Pancreas (tissue), 10 donors: Measurements from ENCODE around the gene MED26. TPM values are rescaled to one million over a fixed set of nuclear protein-coding genes. Genes with fewer than 3 reads are reported as not detected.

Experiments
- ATAC-seq, 4 donors: fragments of 200-7000 bp; cut with Tn5 transposase; one replicate each; pipeline versions ENCODE4 v1.8.0 to v1.9.1; 2020; ENCODE audit warnings: mild to moderate bottlenecking in 4 of 4, moderate library complexity in 4 of 4
- DNase-seq, 6 donors: peaks; one replicate each; pipeline ENCODE4 v3.0.0-alpha.2; 2020
- FAIRE-seq: peaks from 2 replicates; lab custom pipeline; 2012; peaks lifted over from hg19 to GRCh38; lab: Jason Lieb, UNC
- H3K27ac ChIP-seq, 4 donors: fragments of 200-600 bp; sonication (generic); 1 replicate in 3 of 4; 2 replicates in 1 of 4; pipeline versions ENCODE4 v1.5.0 to v1.8.0; 2020
- H3K27me3 ChIP-seq, 4 donors: fragments of 200-600 bp; one replicate each; pipeline ENCODE4 v1.8.0; 2021
- H3K36me3 ChIP-seq, 3 donors: fragments of 200-600 bp; sonication (generic) in 1 of 3; one replicate each; pipeline versions ENCODE4 v1.5.0 to v1.8.0; 2020 to 2021
- H3K4me1 ChIP-seq, 3 donors: fragments of 200-600 bp; one replicate each; pipeline ENCODE4 v1.8.0; 2021
- H3K4me3 ChIP-seq, 4 donors: fragments of 200-600 bp; sonication (generic) in 2 of 4; one replicate each; pipeline versions ENCODE4 v1.5.0 to v1.8.0; 2020 to 2021
- H3K9me3 ChIP-seq, 4 donors: fragments of 200-600 bp; one replicate each; pipeline ENCODE4 v1.8.0; 2021
- WGBS, 2 donors: extraction: QIAGEN DNeasy Blood & Tissue Kit; methylation state at CpG; one replicate each; pipeline ENCODE4 v1.1.7; 2013; 5-methylcytosine and 5-hydroxymethylcytosine counted together
- intact Hi-C, 3 donors: fragments of 100-400 bp; cut with DNase I; formaldehyde crosslinking; loops; one replicate each; pipeline versions ENCODE4 v1.11.1 to v1.14.2; 2022
- polyA plus RNA-seq, 2 donors: library from polyadenylated mRNA; stranded (reverse); fragments of 200-250 nt; gene quantifications; one replicate each; pipeline ENCODE4 v1.2.3, GENCODE V29; 2013
- total RNA-seq, 6 donors: library from RNA; stranded (reverse); fragmentation: NEBNext Ultra II Directional in 4 of 6; extraction: Animal tissue kit (Norgen Biotek cat#: 25700) in 4 of 6; gene quantifications; one replicate each; pipeline versions ENCODE4 v1.2.1 to v1.2.4, GENCODE V29; 2021 to 2023
- TF ChIP-seq, protein P1 (sequence below), 4 donors: fragments of 200-600 bp; sonication (generic) in 3 of 4; IDR thresholded peaks; one replicate each; pipeline versions ENCODE4 v1.5.0 to v1.8.0; 2021; ENCODE audit warnings: antibody characterized with exemption in 4 of 4
- donor health status: healthy with polysubstance abuse.
- donor health status: DM: no; HTN: no; CAD: no; lungs with moderate emphysema.
- donor health status: DM: no; HTN: no; CAD: no.
- donor health status: control.
- donor health status: control.
- donor health status: Bipolar disorder and iron deficiency.
- donor health status: DM: yes; HTN: yes; CAD: no.
- donor health status: DM: no; HTN: no; CAD: no.
- donor health status: DM: no; HTN: no; CAD: no.
- donor health status: DM: yes; HTN: yes; CAD: no.

MED26 gene
- total and polyA plus RNA-seq, 8 donors, result 3.7 to 7.1 (median 4.0) TPM

DNA sequence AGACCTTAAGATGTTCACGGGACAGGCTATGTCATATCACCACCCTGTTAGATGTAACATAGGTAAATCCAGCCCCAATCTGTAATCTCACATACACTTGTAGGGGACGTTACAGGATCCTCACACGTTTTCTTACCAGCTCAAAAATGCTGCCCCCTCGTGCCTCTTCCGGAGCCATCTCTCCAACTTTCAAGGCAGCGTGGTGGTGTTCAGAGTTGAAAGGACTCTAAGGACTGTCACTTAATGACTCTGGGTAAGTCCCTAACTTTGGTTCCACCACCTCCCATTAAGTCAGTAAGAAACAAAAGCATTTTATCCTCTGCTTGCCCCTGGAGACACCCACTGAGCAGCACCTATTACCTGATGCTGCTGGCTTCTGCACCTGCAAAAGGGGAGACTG is 4.4 kb downstream of the MED26 start:
- intact Hi-C loops, result loop anchor here in 2 of 3 donors (10.0 kb wide), 1 partner anchor 49 kb away; the partner anchor contains the start of gene SLC35E1 (in 2 of the 2)
- ATAC-seq (no peak), FAIRE-seq (no peak)

DNA sequence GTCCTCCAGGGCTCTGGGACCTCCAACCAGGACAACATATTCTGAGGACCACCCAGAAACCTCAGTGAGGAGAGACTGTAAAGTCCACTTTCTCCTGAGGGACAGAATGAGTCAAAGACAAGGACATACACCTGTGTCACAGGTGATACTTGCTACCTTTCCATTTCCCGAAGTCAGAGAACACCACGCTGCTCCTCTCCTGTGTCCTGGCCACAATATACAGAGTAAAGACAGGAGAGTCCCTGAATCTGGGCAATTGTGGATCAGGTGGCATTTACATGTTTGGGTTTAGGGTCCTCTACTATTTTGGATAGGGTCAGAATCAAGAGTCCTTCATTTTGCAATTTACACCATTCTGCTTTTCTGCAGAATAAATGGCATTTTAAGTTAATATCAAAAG is 4.9 kb downstream of the MED26 start:
- no peak overlapping the region for H3K27ac ChIP-seq
- DNase-seq, result no peak
- H3K4me3 ChIP-seq, result no peak overlapping the region
- H3K4me1 ChIP-seq, result peaks cover 8 to 38% (median 27%) of the 10 kb centered on the region in 3 donors
- no peaks in the 10 kb centered on the region for H3K27me3 ChIP-seq
- no peak for FAIRE-seq
- H3K9me3 ChIP-seq, result no peaks in the 10 kb centered on the region
- intact Hi-C loops, result loop anchor here in 2 of 3 donors (10.0 kb wide), 1 partner anchor 48 kb away; the partner anchor contains the start of gene SLC35E1 (in 2 of the 2)
- TF ChIP-seq, protein P1, sequence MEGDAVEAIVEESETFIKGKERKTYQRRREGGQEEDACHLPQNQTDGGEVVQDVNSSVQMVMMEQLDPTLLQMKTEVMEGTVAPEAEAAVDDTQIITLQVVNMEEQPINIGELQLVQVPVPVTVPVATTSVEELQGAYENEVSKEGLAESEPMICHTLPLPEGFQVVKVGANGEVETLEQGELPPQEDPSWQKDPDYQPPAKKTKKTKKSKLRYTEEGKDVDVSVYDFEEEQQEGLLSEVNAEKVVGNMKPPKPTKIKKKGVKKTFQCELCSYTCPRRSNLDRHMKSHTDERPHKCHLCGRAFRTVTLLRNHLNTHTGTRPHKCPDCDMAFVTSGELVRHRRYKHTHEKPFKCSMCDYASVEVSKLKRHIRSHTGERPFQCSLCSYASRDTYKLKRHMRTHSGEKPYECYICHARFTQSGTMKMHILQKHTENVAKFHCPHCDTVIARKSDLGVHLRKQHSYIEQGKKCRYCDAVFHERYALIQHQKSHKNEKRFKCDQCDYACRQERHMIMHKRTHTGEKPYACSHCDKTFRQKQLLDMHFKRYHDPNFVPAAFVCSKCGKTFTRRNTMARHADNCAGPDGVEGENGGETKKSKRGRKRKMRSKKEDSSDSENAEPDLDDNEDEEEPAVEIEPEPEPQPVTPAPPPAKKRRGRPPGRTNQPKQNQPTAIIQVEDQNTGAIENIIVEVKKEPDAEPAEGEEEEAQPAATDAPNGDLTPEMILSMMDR (IDR thresholded peaks at IDR 0.05), result no peak
- no peaks in the 10 kb centered on the region for H3K36me3 ChIP-seq
- WGBS, 2 donors, result 76 to 77% methylated on average over 2 of the region's 2 CpGs
- no peak for ATAC-seq

More for the DNA sequence above, 4.4 kb downstream of the MED26 start:
- Histone ChIP-seq H3K36me3 (no peaks in the 10 kb centered on the region), H3K27ac (no peak overlapping the region), H3K4me3 (no peak overlapping the region), H3K4me1 (peaks cover 8 to 38% (median 27%) of the 10 kb centered on the region in 3 donors), H3K9me3 (no peaks in the 10 kb centered on the region), H3K27me3 (no peaks in the 10 kb centered on the region)
- 79 to 82% methylated on average over 6 of the region's 6 CpGs for WGBS, 2 donors
- DNase-seq, result no peak
- TF ChIP-seq, protein P1 (IDR thresholded peaks at IDR 0.05), result no peak

DNA sequence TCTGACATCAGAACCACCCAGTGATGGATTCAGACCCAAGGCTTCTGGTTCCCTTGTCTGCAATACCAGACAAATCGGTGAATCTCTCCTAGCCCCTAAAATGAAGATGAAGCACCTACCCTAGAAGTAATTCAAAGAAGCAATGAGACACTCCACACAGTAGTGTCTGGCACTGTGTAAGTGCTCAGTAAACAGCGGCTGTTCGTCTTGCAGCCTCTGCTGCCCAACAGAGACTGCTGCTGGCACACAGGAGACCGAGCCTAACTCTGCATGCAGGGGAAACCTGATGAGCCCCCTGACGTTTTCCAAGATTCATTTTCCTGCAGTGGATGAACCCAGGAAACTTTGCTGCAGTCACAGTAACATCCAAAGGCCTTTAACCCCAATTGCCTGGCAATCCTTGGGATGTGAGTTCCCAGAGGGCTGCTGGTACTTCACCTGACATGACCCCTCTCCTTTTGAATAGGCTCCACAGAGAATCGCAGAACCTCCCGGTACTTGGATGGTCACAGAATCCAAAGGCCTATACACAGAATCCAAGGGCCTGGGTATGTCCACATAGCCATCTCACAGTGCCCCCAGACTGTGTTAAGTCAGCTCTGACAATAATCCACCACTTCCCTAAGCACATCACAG is 6.7 kb downstream of the MED26 start:
- DNase-seq (no peak), FAIRE-seq (no peak), ATAC-seq (no peak)
- H3K4me3 ChIP-seq, result no peak overlapping the region
- no peaks in the 10 kb centered on the region for H3K9me3 ChIP-seq
- H3K36me3 ChIP-seq, result no peaks in the 10 kb centered on the region
- no peak overlapping the region for H3K27ac ChIP-seq
- no peaks in the 10 kb centered on the region for H3K27me3 ChIP-seq
- intact Hi-C loops, result loop anchor here in 2 of 3 donors (10.0 kb wide), 1 partner anchor 46 kb away; the partner anchor contains the start of gene SLC35E1 (in 2 of the 2)
- TF ChIP-seq, protein P1 (IDR thresholded peaks at IDR 0.05), result no peak
- peaks cover 6 to 35% (median 23%) of the 10 kb centered on the region in 3 donors for H3K4me1 ChIP-seq
- 83 to 87% methylated on average over 7 of the region's 7 CpGs for WGBS, 2 donors

DNA sequence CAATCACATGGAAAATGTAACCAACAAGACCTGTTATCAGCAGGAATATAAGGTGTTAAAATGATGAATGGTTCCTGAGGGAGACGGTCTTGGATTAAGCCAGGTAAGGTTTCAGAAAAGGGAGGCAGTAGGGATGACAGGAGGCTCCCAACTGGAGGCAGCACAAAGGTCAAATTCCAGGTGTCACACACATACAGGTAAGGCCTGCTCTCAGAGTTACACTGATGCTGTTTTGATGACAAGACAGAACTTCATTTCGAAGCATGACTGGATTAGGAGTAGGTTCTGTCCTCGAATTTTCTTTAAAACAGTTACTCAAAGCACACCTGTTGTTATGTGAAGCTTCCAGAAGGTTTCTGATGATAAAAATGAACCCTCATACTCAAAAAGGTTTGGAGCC is 7.4 kb downstream of the MED26 start:
- 34% methylated on average over 3 of the region's 3 CpGs for WGBS, 2 donors
- TF ChIP-seq, protein P1 (IDR thresholded peaks at IDR 0.05), result no peak
- no peak for DNase-seq
- no peak for ATAC-seq
- FAIRE-seq, result no peak
- intact Hi-C loops, result loop anchor here in 2 of 3 donors (10.0 kb wide), 1 partner anchor 46 kb away; the partner anchor contains the start of gene SLC35E1 (in 2 of the 2)
- H3K27me3 ChIP-seq, result no peaks in the 10 kb centered on the region
- H3K4me1 ChIP-seq, result peaks cover 0 to 28% (median 16%) of the 10 kb centered on the region in 3 donors
- H3K9me3 ChIP-seq, result no peaks in the 10 kb centered on the region
- no peak overlapping the region for H3K27ac ChIP-seq
- H3K4me3 ChIP-seq, result no peak overlapping the region
- H3K36me3 ChIP-seq, result no peaks in the 10 kb centered on the region

DNA sequence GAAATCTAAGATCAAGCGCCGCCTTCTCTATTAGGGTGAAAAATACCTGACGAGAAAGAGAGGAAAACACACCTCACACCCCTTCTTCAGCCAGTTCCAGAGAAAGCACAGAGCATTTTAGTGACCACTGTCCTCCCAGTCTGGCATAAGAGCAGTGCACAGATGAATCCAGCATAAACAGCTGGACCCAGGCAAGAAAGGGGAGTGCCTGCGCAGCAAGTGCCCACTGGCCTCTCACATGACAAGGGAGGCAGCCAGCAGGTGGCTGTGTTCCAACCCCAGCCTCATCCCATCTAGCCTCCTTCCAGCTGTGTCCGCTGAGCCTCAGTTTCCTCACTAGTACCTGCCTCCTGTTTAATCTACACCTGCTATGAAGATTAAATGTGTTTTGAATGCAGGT is 8.0 kb downstream of the MED26 start:
- no peaks in the 10 kb centered on the region for H3K27me3 ChIP-seq
- 77 to 83% methylated on average over 5 of the region's 5 CpGs for WGBS, 2 donors
- no peak for FAIRE-seq
- intact Hi-C loops, result loop anchor here in 2 of 3 donors (10.0 kb wide), 1 partner anchor 45 kb away; the partner anchor contains the start of gene SLC35E1 (in 2 of the 2)
- TF ChIP-seq, protein P1 (IDR thresholded peaks at IDR 0.05), result no peak
- peak in 2 of 4 donors; percentile 16 to 18 for ATAC-seq
- H3K27ac ChIP-seq, result no peak overlapping the region
- H3K4me1 ChIP-seq, result peaks cover 0 to 22% (median 12%) of the 10 kb centered on the region in 3 donors
- H3K4me3 ChIP-seq, result no peak overlapping the region
- DNase-seq, result no peak
- H3K36me3 ChIP-seq, result no peaks in the 10 kb centered on the region
- H3K9me3 ChIP-seq, result no peaks in the 10 kb centered on the region
